KG1 (cell line): ENCODE results near the gene ANKRD11.
"Not testable (repeated sequence)": the region's sequence is repeated elsewhere in the genome, so short reads cannot be mapped to it uniquely, and the experiment has no call there.

Experiments
- DNase-seq: peaks from one replicate; lab custom pipeline; 2025; lab: John Stamatoyannopoulos, UW

Gene ANKRD11

DNA sequence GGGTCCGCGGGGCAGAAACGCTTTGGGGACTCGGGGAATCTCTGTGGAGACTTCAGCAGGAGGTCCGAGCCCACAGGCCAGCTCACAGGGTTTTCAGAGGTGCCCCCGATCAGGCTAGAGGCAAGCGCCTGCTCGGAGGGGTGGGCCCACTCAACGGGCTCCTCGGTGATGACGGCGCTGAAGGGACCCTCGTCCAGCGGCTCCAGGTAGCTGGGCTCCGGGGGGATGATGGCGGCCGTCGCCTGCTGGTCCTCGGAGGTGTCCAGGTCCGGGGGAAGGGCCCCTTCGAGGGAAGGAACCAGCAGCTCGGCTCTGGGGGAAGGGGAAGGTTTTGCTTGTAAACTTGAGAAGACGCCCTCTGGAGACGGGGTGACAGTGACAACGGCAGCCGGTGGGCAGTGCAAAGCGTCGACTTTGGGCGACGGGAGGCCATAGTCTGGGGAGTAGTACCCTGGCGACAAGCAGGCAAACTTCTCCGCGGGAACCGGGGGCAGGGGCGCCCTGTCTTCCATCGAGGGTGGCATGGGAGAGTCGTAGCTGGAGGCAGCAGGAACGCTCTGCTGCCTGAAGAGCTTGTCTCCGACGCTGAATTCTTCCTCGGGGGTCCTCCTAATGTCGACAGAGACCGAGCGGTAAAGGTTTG is 209.7 kb downstream of the ANKRD11 start:
- no peak for DNase-seq

DNA sequence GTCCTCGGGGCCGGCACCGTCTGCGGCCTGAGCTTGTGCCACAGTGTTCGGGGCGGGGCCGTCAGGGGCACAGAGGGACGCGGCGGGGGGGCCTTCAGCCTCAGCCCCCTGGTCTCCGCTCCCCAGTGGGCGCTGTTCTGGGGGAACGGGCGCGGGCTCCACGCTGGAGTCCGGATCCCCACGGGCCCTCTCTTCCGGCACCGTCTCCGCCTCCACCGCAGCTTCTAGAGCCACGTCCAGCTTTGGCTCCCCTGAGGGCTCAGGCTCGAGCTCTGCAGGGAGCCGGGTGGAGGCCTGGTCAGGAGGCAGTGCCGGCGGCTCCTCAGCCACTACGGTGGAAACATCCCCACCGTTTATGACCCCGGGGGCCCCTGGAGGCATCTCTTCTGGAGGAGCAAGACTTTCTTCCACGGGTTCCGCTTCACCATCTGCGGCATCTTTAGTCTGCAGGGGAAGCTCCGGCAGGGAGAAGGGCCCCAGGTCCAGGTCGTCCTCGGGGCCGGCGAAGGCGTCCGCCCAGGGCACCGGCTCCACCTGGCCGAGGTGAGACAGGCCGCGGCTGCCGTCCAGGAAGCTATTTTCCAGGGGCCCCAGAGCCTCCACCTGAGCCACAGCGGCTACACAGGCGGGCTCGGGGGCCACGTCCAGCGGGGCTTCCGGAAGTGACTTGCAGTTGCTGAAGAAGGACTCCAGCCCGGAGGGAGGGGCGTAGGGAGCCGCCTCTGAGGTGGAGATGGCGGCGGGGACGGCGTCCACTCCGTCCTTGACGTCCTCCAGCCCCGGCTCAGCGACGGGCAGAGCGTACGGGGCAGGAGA is 210.5 kb downstream of the ANKRD11 start:
- no peak for DNase-seq

- no peak for DNase-seq
Measured at GRCh38 chr16:89278441-89279240, 211.7 kb downstream of the ANKRD11 start.

DNA sequence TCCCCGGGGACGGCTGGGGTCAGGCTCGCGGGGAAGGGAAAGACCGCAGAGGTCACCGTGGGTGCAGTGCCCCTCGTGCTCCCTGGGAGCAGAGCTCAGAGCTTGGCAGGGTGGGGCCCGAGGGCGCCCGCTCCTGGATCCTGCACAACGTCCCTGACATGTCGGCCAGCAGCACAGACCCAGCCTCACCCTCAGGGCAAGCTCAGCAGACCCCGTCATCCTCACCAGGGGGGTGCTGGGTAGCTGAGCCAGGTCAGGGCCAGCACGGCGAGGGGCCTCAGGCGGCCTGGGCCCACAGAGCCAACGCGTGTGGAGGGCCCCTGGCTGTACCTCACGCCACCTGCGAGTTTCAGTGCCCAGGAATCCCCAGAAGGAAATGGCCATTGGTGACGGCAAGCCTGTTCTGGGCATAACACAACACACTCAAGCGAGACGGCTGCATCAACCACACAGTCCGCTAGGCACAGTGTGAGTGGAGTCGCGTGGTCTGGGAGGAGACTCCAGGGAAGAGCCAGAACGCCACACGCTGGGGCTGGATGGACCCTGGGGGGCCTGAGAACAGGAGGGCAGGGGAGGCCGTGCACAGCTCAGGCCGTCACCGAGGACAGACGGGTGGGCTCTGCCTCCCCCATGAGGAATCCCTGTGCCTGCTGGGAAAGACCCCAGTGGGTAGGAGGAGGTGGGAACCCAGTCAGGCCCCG is 212.6 kb downstream of the ANKRD11 start:
- no peak for DNase-seq

DNA sequence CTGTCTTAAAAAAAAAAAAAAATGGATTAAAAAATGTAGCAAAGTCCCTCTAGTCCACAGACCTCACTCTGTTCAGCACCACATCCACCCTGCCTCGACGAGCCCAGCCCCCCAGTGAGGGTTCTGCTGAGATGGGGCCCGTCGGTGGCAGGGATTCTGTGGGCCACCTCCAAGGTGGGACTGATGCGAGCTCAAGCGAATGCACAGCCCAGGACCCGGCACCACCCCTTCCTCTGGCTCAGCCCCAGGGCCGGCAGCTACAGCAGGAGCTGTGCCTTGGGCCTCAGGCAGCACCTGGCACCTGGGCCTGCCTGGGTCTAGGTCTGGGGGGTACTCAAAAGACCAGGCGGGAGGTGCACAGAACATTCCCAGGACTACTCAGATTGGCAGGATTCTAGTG is 213.3 kb downstream of the ANKRD11 start:
- DNase-seq, result no peak

- no peak for DNase-seq
Measured at GRCh38 chr16:89275837-89276720, 214.3 kb downstream of the ANKRD11 start.

DNA sequence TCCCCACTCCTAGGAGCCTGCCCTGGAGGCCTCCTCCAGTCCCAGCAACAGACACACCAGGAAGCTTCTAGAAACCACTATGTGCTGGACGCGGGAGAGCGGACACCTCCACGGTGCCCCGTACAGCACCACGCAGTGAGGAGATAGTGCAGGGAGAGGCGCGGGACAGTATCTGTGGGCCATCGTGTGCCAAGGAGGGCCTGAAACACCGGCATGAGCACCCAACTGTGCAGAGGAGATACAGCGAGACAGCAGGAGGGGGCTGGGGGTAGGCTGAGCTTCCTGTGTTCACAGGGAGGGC is 215.1 kb downstream of the ANKRD11 start:
- DNase-seq, result no peak

DNA sequence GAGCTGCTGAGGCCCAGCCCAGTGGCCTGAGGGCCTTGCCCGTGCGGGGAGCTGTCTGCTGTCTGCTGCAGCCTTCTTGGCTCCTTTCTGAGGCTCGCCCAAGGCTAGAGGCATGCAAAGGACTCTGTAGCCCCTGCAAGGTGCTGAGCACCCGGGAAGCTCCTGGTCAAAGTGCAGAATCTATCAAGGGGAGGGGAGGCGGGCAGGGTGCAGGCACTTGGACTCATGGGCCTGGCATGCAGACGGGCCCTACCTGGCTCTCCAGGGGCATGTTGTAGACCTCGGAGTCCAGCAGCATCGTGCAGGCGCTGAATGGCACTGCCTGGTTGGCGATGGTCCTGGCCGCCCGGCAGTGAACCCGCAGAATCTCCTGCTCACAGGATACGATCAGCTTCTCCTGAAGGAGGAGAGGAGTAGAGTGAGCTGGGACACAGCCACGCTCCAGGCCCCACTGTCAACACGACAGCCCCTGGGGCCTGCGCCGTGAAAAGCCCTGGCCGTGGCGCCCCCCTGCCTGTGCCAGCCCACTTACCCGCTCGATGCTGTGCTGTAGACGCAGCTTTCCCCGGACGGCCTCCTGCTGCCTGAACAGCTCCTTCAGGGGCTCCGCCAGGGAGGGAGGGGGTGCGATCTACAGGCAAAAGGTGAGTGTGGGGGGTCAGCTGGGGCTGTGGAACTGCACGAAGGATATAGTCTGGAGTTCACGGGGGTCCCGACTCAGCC is 215.6 kb downstream of the ANKRD11 start:
- no peak for DNase-seq

DNA sequence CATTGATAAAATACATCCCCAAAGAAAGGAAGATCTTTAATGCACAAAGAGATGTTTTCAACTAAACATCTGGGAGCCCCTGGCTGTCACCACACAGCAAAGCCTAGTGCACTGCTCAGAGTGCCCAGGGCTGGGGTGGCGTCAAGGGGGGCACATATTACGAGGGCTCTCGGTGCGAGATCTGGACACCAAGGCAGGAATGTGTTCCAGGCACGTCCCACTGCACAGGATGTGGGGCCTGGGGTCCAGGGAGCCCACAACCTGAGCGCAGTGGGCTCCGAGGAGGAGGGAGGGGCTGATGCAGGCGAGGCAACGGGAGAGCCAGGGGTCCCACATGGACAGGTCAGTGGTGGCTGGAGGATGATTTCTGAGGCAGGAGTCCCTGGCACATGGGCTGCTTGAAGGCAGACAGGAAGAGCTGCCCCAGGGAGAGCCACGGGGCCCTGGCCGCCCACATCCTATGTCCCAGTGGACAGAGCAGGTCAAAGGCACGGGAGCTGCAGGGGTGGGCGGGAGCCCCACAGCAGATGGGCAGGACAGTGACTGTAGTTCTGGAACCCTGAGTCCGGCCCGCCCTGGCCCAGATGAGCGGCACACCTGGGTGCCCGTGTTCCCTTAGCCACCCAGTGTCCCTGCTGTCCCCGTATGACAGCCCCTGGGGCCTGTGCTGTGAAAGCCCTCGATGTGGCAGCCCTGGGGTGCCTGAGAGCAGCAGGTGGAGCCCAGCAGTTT is 216.5 kb downstream of the ANKRD11 start:
- no peak for DNase-seq

- DNase-seq, result no peak
Measured at GRCh38 chr16:89272631-89273030, 217.7 kb downstream of the ANKRD11 start.

DNA sequence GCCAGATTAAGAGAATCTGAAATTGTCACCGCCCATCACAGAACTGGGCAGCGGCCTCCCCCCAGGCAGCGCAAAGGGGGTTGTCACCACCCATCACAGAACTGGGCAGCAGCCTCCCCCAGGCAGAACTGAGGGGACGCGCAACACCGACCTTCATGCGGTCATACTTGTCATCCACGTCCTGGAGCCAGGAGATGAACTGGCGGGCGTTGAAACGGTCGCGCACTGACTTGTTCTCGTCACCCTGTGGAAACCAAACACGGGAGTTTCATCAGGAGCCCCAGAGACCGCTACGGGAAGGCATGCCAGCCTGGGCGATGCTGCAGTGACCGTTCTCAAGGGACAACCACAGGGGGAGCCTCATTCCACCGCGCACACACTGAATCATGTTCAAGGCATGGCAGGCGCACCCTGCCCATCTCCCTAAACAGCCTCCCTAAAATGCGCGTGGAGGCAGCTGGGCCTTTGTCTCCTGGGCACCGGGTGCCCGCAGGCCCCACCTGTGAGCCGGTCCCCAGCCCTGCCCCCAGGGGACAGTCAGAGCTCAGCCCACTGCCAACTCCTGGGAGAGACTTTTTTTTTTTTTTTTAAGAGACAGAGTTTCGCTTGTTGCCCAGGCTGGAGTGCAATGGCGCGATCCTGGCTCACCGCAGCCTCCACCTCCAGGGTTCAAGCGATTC is 219.6 kb downstream of the ANKRD11 start:
- DNase-seq, result no peak

DNA sequence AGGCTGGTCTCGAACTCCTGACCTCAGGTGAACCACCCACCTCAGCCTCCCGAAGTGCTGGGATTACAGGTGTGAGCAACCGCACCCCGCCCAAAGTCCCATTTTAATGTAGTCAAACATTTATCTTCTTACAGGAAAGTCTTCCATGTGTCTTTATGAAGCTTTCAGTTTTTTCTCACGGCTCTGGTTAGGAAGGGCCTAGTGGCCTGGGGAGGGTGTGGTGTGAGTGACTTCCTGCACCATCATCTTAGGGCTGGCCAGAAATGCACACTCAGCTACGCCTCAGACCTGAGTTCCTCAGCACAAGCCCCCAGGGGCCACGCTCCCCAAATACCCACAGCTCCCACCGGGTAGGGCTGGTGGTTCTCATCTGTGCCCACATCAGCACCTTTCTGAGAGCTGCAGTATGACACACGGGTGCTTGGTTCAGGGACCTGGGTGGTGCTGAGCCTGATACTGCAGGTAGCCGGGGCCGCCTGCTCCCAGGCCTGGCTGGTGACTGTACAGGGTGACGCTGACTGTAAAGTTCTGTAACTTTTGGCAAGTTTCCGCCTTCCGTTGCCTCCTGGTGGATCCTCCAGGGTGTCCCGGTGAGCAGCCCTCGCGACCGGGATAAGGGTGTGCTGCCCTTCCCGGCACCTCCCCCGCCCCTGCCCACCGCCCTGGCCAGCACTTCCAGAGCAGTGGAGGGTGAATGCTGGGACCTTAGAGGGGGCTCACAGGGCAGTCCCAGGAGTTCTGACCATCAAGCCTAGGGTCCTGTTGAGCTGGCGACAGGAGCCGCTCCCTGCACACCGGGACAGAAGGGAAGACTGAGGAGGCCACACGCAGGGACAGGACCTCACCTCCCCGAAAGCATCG is 220.3 kb downstream of the ANKRD11 start:
- DNase-seq, result no peak

DNA sequence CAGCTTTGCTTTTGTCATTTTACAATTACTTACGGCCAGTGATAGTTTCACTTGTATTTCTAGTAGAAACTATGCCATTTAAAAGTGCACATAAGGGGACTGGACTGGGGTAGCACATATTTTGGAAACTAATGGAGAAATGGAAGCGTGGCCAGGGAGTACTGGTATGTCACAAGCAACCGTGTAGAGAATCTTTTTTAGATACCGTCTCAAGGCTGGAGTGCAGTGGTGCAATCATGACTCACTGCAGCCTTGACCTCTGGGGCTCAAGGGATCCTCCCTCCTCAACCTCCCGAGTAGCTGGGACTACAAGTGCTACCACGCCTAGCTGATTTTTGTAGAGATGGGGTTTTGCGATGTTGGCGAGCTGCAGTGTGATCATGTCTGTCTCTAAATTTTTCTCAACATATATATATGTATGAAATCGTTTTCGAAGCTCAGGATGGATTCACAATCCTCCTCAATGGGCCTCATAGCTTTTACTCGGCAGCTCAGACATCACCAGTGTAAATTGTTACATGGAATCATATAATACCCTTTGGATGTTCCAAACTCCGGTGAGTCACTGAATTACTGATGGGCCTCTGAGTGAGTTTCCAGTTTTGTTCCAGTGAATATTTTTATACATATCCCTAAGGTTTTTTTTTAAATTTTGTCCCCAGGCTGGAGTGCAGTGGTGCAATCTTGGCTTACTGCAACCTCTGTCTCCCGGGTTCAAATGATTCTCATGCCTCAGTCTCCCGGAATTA is 221.2 kb downstream of the ANKRD11 start:
- DNase-seq, result no peak

- DNase-seq, result no peak
Measured at GRCh38 chr16:89268585-89268984, 221.8 kb downstream of the ANKRD11 start.

DNA sequence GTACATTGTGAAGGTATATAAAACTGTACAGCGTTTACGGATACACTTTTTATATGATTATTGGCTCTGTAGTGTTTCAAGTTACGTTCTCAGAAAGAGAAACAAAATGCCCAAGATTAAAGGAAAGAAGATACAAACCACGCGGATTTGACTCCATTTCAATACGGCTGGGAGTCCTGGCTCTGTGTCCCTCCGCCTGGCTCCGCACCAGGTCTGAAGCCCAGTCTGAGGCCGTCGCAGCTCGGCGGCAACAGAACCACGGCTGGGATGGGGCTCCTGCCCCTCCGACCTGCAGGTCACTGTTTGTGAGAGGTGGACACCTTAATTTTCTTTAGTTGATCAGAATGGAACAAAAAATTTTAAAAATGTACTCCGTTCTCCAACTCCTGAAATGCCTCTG is 222.6 kb downstream of the ANKRD11 start:
- DNase-seq, result not testable (repeated sequence)

DNA sequence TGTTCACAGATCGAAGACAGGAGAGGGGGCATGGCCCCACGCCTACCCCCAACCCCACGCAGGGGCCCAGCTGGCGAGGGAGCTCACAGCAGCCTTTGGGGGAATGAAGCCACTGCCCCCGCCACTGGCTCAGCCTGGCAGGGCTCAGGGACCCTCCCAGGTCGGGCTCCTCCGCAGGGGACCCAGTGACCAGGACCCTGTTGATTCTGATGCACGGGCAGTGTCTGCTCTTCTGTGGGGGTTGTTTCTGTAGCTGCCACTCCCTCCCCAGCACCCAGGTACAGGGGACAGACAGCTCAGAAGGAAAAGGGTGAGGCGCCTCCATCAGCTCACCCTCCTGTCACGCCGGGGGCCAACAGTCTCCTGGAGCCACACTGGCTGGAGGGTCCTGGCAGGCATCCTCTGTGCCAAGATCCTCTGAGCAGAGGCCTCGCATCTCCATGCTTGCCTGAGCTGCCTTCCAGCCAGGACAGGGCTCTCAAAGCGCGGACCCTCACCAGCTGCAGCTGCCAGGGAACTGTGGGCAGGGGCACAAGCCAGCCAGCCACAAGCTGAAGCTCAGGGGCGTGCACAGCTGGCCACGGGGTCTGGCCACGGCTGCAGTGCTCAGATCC is 223.7 kb downstream of the ANKRD11 start:
- no peak for DNase-seq

GRCh38 chr16:89265647-89266046 is 224.7 kb downstream of the ANKRD11 start:
- no peak for DNase-seq
